ENCODE results near the gene ICE2.

Gene ICE2

DNA sequence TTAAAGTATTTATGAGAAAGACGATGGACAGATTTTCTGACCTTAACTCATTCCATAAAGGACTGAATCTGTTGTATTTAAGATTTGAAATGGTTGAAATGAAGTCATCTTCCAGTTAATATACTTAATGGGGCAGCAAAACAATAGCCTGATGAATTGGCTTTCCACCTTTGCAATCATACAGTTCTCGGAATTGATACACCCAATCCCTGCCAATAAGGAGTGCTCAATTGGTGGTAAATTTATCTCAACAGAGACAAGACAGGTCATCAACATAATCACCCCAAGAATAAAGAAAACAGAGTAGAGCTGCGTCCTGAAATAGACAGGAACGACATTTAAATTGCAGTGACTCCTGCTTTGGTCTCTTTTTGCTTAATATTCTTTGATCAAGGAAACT lies 92.3 kb downstream of the ICE2 start:
- DNase-seq: no peak

DNA sequence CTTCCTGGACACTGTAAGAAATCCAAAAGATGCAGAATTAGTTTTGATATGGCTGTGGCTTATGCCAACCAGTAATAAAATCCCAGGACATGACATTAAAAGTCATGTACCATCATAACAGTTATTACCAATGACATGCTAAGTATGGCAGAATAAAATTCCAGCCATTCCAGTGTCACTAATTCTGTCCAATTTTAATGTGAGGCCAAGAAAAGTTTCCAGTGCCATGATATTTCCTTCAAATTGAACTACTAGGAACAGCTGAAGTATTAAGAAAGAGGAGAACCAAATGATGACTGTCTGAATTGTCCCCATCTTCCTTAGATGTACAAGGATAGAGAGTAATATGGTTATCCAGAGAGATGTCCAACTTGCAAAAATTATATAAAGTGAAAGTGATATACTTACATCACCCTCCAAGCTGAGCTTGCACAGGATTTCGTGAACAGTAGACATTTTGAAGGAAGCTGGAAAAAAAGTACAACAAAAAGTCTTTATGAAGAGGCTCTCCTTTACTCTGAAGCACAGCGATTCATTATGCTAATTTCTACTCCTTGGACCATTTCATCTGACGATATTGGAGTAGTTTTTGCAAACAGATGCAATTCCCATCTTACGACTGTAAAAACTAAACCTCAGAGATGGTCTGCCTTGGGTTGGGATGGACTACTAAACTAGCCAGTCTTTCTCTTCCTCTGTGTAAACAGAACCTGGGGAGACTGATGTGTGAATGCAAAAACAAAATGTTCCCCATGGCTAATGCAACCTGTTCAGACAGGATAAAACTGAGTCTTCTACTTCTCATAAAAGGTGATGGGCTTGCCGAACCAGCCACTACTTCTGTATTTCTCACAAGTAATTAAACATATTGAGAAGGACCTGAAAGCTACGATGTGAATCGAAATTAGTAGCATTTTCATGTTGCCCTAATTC lies 93.1 kb downstream of the ICE2 start:
- no peak for DNase-seq

DNA sequence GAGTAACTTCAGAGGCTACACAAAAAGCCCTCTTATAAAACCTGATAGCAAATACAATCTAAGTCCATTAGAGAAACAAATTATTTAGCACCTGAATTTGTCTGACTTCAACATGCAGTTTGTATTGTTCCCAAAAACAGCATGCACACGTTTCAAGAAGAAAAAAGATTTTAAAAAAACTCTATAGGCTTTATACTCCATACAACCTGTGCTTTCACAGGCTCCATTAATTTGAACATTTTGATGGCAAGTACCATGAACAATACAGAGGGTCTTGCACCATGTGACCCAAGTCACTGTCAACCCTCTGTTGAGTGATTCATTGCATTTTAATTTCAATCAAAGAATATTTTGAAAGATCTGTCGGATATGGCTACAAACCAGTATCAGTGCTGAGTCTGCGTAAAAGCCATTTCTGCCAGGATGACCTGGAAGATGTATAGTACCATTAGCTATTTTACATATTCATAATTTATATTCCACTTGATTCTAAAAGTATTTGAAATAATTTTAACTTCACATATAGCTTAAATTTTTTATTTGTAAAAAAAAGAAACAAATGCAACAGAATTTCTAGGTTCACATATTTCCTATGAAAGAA lies 94.3 kb downstream of the ICE2 start:
- DNase-seq: no peak

DNA sequence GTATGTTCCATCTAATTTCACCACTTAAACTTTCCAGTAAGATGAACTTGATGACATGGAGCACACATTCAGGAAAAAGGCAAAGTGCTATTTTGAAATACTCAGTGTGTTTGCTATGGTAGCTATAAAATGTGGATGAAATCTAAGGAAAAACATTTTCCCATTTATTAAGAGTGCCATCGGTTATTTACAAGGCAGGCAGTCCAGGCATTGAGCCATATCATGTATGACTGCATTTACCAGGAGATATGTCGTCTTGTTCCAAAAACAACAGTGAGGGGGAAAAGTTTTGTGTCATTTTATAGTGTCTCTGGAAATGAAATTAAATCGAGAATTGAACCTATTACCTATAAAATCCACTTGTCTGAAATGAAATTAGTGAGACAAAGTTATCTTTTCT lies 94.9 kb downstream of the ICE2 start:
- no peak for DNase-seq

DNA sequence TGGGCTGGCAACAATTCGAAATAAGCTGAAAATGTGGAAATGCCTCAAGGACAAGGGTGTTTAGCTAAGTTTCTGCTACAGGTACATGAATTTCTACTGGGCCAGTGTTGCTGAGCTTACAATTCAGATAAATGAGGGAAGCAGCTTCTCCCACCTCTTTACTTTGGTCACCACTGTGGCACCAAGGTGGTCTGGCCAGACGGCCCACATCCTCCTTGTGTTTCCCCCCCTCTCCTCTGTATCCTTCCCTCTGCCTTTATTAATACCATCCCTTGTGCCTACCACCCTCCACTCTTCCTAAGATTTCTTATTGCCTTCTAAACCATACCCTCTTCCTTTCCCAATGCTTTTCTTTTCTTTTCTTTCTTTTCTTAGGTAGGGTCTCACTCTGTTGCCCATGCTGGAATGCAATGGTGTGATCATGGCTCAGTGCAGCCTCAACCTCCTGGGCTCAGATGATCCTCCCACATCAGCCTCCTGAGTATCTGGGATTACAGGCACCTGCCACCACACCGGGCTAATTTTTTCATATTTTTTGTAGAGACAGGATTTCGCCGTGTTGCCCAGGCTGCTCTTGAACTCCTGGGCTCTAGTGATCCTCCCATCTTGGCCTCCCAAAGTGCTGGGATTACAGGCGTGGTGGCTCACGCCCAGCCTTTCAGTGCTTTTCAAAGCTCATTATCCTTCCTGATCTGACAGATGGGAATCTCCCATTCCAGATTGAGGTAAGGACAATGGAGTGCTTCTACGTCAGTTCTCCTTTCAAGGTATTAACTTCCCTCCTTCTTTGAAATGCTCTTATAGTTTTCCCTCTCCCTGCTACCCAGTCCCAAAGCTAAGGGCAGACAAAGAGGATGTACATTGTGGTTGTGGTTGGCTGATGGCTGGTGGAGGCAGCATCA lies 95.9 kb downstream of the ICE2 start:
- no peak for DNase-seq

DNA sequence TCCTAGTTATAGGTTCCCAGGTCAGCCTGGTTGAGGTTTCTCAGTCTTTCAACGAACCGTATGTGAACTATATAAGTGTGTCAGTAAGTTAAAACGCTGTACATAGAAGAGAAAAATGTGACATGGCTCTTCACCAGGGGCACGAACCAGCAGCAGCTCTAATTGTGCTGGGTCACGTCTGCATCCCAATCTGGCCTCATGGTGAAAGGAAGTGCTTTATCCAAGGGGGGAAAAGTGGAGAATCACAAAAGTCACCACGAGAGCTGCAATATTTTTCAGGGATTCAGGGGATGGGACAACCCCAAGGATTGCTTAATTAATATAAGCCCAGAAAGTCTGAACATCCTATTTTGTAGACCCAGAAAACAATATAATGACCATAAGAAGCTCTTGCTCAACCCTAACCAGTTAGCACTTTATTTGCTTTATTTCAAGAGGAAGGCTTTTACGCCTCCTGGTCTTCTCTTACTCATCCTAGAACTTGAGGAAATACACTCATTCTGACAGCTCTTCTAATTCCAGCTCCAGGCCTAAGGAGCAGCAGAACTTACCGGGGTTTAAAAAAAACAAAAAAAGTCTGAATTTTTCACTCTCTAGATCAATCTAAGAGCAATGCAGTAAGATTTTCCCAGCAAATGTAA lies 97.7 kb downstream of the ICE2 start:
- DNase-seq: no peak

DNA sequence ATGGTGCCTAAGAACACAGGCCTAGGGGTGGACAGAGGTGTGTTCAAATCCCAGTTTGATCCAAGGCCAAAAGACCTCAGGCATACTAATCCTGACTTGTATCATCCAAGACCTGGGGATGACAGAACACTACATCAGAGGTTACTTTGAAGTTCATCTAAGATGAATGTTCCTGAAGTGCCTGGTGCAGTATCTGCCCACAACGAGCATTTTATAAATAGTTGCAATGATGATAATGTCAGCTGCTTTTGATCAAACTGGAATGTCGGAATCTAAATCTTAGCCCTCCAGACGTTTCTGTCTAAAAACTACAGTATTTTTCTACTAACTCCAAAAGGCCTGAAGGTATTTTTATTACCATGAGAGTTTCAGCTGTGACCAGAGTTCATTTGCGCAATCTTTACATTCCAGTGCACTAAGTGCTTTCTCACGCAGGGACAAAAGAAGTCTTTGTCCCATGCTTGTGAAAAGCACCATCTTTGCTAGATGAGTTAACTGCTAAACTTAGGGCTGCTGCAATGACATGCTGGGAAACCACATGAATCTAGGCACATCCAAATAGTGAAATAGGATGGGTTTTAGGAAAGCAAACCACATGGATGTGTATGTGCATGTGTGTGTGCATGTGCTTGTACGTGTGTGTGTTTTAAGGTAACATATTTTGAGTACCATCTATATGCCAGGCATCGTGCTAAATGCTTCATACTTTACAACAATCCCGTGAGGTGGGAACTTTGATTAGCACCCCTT lies 99.2 kb downstream of the ICE2 start:
- no peak for DNase-seq

DNA sequence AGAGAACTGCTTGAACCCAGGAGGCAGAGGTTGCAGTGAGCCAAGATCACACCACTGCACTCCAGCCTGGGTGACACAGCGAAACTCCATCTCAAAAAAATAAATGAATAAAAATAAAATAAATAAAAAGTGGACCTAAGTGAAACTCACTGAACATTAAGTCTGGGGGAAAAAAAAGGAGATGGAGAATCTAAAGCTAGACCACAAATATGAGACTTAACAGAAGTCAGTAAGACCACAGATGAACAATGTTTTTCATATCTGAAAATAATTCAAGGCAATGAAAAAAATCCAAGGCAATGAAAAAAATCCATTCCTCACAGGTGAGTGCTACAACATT lies 99.8 kb downstream of the ICE2 start:
- no peak for DNase-seq

DNA sequence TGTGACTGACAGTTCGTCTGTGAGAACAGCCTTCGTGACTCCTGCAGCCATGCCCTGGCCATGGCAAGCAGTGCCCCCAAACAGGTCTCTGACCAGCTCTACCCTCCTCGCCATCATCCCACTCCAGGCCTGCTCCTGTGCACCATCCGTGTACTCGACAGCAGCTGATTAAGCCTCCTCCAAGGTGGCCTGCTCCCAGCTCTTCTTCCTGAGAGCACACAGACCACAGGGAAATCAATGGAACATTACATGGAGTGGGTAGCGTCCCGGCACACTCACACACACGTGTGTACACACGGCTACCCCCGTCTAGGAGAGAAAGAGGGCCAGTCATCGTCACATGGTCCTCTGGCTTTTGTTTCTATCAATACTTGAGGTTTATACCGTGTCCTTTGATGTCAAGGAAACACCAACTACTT lies 102.3 kb downstream of the ICE2 start:
- DNase-seq: no peak

DNA sequence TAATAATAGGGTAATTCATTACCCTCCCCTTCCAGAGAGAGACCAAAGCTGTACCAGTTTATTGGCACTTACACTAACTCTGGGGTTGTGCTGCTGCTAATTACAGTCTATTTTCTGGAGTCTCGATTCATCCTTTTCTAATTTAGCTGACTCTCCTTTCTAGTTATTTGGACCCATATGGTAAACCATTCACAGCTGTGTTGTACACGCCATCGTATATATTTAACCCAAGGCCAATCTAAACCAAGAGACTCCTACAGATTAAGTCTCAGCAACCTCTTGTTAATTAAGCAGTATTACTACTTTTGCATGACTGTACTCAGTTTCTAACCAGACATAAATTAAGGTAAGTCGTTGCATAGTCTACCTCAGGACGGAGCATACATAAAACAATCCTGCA lies 103.6 kb downstream of the ICE2 start:
- peak; percentile 25 for DNase-seq

DNA sequence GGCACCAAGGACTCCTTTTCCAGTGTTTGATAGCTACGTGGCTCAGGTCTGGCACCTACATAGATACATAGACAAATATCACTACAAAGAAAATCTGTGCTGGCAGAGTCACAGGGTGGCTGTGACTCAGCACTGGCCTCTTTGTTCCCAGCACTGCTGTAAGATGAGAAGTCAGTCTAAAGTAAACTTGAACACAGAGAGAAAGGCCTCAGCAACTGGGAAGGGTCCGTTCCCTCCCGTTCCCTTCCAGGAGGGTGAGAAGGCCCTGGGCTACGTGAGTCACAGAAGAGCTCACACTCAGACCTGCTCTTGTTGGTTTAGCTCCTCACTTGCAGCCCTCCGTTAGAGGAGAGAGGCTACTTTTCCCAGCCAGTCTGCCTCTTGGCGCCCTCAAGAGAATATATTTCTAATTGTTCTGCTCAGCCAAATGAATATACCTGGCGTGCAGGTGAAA lies 104.3 kb downstream of the ICE2 start:
- peak; percentile 83 for DNase-seq

DNA sequence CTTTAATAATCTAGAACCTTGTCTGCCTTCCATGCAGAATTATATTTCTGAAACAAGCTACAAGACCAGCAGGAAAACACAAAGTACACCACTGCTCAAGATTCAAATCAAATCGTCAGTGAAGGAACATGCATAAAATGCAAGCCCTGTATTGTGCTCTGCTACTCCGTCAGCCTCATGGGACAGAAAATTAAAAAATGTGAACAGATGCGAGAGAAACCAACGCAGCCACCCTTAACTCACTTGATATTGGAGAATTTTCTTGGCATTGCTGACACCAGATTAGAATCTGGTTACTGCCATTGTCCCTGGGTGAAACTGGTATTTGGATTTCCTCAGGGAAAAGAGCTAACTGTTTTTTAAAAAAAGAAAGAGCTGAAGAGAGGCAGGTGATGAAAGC lies 104.7 kb downstream of the ICE2 start:
- DNase-seq: no peak

DNA sequence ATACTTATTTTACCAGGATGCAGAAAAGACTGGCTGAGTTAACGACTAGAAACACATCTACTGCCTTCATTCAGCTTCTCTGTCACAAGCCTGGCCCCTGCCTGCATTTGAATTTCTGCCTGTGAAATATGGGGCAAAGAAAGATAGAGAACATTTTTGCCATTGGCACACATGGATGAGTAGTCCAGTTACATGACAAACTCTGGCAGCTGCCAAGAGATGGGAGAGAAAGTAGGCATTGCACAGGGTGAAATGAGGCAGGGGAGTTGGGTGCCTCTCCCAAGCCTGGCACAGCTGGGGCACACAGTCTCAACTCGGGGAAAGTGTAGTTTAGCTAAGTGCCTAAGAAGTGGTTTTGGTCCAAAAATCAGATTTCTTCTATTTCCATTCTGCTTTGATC lies 105.2 kb downstream of the ICE2 start:
- no peak for DNase-seq

DNA sequence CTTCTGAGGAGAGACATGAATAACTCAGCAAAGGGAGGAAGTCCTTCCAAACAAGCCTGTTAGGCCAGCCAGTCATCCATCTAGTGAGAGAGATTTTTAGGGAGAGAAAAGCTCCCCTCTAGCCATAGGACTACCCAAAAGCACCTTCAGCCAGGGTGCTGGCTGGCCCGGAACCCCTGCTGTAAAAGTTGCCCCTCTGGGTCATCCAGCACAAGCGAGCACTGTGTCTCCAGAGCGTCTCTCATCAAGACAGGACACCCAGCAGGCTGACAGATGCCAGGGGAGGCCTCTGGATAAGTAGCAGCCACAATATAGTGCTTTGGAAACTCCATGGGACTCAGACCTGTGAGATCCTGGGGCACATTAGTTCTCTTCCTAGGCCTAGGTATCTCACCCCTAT lies 105.6 kb downstream of the ICE2 start:
- DNase-seq: no peak

DNA sequence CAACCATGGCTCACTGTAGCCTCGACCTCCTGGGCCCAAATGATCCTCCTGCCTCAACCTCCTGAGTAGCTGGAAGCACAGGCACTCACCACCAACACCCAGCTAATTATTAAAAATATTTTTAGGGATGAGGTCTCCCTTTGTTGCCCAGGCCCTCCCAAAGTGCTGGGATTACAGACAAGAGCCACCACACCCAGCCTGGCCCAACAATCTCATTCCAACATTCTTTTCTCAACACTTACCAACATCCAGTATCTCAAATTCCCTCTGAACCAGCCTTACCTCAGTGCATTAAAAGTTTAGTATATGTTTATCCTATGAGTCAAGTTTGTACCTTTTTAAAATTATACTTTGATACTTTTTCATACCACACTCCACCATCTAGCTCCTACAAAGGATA lies 106.2 kb downstream of the ICE2 start:
- no peak for DNase-seq

DNA sequence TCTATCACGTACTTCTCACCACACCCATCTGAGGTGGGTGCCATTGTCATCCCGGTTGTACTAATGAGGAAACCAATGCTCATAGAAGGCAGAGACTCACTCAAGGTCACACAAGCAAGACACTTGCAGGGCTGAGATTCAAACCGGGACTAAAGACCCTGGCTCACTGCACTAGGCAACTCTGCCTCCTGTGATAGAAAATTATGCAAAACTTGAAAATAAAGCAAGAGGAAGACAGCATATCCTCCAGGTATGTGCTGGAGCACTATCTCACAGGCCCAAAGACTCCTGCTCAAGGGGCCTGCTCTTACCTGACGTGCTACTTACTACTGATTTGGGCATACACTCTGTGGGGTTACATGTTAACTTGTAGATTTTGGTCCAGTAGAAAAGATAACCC lies 106.7 kb downstream of the ICE2 start:
- no peak for DNase-seq

DNA sequence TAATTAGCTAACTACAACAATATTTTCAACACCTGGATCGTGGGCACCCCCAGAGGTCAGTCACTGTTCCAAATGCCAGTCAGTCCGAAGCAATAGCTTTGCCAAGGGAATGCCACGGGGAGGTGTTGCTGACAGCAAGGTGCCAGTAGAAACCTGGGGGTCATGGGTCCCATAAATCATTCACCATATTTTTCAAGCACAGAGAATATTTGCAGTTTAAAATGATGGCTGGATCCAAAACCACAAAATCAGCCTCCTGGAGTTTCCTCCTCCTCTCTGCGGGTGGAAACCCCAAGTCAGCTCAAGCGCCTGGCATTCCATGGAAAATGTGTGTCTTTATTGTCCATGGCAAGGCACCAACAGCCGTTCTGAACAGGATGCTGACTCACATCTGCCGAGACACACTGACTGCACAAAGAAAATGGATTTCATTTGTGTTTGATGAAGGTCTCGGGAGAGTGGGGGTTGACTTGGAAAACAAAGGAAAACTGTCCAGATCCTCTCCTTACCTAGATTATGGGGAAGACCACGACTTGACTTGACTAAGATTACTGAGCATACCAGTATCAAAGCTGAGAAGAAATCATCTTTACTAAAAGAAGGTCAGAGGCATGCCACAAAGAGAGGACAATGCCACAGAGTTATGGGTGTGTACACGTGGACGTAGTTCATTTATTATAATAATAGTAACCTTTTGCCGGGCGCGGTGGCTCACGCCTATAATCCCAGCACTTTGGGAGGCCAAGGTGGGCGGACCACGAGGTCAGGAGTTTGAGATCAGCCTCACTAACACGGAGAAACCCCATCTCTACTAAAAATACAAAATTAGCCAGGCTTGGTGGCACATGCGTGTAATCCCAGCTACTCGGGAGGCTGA lies 107.5 kb downstream of the ICE2 start:
- DNase-seq: peak; percentile 76

DNA sequence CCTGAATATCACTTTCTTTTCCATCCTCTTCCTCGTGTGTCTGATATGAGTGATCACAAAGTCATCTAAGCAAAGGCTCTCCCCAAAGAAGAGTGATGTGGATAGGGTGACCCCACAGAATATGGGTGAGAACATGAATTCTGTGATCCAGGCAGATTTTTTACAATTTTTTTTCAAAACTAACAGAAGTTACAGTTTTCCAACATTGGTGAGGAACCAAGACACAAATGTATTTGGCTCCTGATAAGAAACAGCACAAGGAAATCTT lies 108.1 kb downstream of the ICE2 start:
- no peak for DNase-seq

DNA sequence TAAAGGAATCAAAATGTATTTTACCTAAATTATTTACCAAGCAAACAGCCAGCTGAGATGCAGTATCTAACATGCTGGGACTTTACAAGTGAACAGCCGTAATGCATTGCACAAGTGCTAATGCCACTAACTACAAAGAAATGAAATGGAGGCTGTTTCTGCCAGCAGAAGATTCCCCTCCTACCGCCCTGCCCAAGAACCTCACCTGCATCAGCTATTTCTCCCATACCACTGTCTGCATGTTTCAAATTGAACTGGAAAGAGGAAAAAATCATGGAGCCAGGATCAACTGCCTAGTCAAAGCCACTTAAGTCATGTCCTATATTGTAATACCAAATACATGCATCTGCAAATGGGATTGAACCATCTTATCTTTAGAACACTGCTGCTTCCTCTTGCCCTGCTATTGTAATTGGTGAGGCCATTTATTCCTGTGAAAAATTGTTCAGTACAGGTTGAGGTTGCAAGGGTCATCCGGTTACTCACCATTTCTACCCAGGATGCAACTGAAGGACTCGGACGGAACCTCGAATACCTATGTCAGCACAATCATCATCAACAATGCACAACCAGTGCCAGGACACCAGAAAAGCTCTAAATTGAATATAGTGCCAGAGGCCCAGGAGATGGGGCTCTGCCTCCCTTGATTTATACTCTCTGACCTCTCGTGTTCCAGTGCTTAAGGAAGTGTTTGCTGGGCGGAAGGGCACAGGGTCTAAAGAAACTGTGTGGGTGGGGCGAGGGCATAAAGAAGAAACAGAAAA lies 108.7 kb downstream of the ICE2 start:
- no peak for DNase-seq

DNA sequence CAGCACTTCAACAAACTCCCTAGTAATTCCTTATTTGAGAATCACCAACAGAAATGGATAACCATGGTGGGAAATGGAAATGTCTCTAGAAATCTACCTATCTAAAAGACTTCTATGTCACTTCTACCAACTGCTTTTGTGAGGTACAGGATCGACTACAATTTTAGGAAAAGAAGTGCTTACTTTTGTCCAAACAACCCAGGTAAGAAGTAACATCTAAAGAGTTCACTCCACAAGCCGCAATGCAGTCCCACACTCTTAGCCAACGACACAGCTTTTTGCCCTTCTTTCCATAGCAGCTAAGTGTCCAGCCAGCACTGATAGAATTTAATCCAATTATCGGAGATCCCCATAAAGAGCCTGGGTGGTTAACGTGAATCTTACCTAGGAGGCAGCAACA lies 109.2 kb downstream of the ICE2 start:
- no peak for DNase-seq
